ENCODE measurements around the gene SPAG4. TPM values are rescaled to one million over a fixed set of nuclear protein-coding genes. Genes with fewer than 3 reads are reported as not detected.

SPAG4 gene, protein sequence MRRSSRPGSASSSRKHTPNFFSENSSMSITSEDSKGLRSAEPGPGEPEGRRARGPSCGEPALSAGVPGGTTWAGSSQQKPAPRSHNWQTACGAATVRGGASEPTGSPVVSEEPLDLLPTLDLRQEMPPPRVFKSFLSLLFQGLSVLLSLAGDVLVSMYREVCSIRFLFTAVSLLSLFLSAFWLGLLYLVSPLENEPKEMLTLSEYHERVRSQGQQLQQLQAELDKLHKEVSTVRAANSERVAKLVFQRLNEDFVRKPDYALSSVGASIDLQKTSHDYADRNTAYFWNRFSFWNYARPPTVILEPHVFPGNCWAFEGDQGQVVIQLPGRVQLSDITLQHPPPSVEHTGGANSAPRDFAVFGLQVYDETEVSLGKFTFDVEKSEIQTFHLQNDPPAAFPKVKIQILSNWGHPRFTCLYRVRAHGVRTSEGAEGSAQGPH
- polyA plus RNA-seq (ENCODE audit: insufficient read length in 10 of 10), result 1 to 10 TPM; 1.2 to 6.9 (median 2.1) TPM
- long read RNA-seq, donor 1, result 0 reads
- long read RNA-seq, donor 2, result 0 reads
- long read RNA-seq, donor 3, result 0 reads
- long read RNA-seq, donor 4, result 0 reads
- long read RNA-seq, donor 5, result 0 reads
- long read RNA-seq, donor 6, partial matches to known transcripts, result 206 of 240 reads
- long read RNA-seq, donor 6, other reads (novel, unspliced or antisense), result 34 of 240 reads
- long read RNA-seq, donor 7, result 0 reads
- long read RNA-seq, donor 8, result 0 reads
- long read RNA-seq, donor 9, result 0 reads

DNA sequence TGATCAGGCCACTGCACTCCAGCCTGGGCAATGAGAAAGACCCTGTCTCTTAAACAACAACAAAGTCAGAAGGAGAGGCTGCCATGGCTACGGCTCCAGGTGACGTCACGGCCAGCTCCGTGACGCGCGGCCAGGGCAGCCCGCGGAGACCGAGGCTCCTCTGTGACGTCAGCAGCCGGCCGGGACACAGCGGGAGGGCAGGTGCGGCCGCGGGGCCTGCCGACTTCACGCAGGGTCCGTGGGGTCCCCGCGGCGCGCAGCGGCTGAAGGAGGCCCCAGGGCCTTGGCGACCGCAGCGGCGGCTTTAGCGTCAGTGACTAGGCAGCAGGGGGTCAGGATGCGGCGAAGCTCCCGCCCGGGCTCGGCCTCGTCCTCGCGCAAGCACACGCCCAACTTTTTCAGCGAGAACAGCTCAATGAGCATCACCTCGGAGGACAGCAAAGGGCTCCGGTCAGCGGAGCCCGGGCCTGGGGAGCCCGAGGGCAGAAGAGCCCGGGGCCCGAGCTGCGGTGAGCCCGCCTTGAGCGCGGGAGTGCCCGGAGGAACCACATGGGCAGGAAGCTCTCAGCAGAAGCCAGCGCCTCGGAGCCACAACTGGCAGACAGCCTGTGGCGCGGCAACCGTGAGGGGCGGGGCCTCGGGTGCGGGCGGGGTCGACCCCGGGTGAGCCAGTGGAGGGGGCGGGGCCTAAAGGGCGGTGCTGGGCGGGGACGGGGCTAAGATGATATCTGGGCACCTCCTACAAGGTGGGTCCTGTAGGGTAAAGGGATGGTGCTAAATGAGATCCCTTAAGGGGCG lies at the start of gene SPAG4:
SPAG4 (plus strand) TSS at position 163 of the 798 bp plus-strand sequence; CDS start at position 338, 175 bp downstream.
- DNase-seq, result peak; percentile 92 to 99 (median 96)

DNA sequence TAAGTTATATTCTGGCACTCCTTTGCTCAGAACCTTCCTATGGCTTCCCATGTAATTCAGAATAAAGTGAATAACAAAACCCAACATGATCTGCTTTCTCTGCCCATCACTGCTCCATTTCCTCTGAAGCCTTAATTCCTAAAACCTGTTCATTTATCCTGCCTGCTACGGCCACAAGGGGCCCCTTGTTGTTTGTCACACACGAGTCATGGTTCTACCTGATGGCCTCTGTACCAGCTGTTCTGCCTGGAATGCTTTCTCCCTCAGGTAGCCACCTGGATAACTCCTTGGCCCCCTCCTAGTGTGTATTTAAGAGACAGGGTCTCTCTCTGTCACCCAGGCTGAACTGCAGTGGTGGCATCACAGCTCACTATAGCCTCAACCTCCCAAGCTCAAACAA lies 47.0 kb upstream of the SPAG4 start:
- no peak for DNase-seq

DNA sequence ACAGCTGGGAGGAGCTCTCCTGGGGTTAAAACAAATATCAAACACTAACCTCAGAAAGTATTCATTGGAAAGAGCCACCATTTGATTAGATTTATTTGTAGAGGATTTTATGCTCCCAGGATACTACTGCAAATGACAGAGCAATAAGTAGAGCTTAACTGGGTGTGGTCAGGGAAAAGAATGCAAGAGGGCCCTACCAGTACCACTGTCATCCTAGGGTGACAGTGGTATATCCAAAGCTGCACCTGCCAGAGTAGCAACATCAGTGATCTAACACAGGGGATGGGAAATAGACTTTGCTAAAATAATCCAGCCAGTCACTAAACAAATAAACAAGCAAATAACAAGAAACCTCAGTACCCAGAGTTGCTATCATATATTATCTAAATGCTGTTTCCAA lies 44.1 kb upstream of the SPAG4 start:
- DNase-seq, result no peak

DNA sequence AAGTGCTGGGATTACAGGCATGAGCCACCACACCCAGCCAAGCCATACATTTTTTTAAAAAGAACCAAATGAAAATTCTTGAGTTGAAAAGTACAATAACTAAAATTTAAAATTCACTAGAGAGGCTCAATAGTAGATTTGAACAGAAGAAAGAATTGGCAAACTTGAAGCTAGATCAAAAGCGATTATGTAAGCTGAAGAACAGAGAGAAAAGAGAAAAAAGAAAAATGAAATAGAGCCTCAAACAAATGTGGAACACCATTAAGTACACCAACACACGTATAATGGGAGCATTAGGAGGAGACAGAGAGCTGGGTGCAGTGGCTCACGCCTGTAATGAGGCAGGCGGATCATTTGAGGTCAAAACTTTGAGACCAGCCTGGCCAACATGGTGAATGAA lies 42.8 kb upstream of the SPAG4 start:
- DNase-seq, result no peak

DNA sequence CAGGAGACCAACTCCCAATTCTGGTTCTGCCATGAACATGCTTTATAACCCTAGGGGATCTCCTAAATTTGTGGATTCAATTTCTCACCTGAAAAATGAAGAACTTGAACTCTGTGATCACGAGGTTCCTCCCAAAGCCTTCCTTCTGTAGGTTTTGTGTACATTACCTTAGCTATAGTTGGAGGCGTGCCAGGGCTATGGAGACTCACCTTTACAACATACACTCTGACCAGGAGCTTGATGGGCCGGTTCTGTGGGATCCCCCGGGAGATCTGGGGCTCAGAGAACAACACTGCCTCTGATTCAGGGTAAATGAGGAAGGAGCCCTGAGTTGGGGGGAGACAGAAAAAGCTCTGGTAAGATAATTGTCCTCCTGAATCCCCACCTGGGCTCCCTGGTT lies 39.7 kb upstream of the SPAG4 start:
- DNase-seq, result no peak

DNA sequence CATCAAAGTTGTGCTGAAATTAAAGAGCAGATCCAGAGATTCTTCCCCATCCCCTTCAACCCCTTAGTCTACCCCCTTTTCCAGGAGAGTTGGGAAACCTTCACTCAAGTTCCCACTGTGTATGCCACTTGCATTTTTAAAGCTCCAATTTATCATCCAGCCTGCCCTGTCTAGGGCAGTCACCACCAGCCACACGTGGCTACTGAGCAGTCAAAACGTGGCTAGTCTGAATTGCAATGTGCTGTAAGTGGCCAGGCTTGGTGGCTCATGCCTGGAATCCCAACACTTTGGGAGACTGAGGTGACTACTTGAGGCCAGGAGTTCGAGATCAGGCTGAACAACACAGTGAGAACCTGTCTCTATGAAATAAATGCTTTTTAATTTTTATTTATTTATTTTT lies 38.8 kb upstream of the SPAG4 start:
- DNase-seq, result no peak

DNA sequence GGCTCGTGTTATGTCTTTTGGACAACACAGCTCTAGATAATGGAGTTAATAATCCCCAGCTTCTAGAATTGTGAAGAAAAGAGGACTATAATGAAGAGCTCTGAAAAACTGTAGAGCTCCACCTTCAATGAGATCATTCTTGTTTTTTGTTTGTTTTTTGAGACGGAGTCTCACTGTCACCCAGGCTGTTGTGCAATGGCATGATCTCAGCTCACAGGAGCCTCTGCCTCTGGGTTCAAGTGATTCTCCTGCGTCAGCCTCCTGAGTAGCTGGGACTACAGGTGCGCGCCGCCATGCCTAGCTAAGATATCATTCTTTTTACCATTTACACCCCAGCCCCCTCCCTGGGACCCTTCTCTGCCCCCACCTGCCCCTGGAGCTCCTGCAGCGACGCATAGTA lies 37.2 kb upstream of the SPAG4 start:
- DNase-seq, result no peak

DNA sequence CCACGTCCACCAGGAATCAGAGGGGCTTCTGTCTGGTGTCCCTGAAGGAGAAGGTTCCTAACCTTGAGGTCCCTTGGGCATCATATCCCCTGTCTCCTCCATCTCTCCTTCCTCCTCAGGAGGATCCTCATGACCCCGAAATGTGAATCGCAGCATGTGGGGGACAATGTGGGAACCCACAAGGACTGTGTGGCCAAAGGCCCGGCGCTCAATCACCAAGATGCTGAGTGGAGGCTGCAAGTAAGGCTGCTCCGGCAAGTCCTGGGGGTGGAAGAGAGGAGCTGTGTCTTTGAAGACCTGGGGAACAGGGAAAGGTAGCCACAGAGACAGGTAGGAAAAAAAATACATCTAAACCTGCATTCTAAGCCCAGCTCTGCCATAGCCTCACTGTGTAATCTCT lies 36.4 kb upstream of the SPAG4 start:
- DNase-seq, result no peak

DNA sequence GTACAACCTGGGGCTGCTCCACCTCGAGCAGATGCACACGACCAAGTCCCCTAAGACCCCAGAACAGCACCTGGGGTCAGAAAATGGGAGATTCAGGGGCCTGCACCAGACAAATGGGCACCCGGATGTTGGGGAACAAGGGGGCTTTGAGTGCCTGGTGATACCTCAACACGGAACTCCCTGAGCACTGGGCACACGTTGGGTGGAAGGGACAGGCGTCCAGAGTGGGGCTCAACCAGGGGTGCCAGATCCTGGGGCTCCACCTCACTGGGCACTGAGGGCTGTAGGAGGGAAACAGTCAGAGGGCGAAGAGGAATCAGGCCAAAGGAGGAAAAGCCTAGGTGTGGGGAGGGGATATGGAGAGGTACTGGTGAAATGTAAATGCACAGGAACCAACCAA lies 33.5 kb upstream of the SPAG4 start:
- DNase-seq, result no peak

DNA sequence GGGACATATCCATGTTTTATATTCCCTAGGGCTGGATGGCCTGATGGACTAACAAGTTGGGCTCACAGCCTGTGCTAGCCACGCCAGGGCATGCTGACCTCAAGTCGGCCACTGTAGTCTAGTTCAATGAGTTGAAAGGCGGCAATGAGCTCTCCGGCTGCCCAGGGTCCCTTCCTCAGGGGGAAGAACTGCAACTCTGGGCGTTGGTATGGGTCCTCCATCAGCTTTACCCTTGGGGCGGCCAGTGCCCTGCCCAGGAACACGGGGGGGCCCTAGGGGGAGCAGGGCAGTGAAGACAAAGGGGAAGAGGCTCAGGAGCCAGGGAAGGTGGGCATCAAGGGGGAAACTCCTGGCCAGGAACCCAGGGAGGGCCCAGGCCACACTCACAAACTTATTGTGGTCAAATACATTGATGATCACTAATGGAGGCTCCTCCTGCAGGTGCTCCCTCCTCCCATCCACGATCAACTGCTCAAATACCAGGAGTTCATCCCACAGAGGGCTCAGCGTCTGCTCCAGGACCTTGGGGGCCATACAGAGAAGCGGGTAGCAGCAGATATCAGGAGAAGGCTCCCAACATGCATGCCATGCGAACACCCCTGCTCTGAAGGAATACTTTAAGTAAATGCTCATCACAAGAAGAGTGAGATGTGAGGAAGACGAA lies 32.8 kb upstream of the SPAG4 start:
- no peak for DNase-seq

DNA sequence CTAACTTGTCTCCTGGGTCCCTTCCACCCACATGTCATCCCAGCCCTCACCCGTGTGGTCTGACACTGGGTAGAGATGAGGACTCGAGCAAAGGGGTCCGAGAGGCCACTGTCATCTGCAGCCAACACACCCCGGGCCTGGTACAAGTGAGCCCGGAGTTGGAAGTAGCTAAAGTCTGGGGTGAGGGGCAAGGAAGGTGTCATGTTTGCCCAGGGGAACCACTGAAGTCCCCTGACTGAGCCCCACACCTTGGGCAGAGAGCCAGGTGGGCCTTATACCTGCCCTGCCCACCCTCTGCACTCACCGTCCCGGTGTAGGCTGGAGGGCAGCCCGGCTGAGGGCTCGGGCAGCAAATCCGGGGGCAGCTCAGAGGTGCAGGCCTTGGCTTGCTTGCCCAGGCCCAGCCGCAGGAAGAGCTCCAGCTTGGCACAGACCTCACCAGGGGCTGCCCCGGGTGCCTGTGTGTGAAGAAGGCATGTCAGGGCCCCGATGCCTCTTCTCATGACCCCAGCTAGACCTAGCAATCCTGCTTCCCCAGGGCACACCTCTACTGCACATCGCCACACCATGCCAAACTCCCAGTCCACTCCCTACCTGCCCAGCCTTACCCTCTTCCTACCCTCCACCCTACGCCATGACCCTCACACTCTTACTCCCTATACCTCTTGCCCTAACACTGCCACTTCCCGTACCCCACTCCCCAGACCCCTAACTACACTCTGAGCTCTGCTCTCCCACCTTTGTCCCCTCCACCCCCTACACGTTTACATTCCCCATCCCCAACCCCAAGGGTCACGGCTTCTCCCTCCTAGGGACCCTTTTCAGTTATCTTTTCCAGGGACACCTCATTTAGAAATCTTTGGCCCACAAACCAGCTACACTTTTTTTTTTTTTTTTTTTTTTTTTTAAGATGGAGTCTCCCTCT lies 31.7 kb upstream of the SPAG4 start:
- no peak for DNase-seq

DNA sequence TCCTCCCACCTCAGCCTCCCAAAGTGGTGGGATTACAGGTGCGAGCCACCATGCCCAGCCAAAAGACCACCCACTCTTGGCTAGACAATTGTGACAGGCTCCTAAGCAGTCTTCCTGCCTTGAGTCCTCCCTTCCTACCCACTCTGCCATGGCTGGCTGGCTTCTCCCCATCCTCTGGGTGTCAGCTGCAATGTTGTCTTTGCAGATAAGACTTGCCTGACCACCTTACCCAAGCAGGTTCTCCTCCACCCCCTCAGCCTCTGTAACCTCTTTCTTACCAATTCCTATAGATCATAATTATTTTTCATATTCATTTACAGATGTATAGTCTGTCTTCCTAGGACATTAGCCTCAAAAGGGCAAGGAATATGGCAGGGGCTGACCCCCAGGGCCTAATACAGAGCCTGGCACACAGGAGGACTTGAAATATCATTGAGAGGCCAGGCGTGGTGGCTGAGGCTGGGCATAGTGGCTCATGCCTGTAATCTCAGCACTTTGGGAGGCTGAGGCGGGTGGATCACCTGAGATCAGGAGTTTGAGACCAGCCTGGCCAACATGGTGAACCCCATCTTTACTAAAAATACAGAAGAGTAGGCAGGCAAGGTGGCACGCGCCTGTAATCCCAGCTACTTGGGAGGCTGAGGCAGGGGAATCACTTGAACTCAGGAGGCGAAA lies 28.7 kb upstream of the SPAG4 start:
- DNase-seq, result no peak

DNA sequence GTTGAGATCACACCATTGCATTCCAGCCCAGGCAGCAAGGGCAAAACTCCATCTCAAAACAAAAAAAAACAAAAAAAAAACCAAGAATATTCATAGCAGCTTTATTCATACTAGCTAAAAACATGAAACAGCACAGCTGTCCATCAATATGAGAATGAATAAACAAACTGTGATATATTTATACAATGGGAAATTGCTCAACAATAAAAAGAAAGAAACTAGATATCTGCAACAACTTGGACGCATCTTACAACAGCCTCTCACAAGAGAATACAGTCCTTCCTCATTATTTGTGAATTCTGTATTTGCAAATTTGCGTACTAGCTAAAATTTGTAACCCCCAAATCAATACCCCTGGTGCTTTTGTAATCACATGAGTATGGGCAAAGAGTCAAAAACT lies 28.2 kb upstream of the SPAG4 start:
- DNase-seq, result no peak

DNA sequence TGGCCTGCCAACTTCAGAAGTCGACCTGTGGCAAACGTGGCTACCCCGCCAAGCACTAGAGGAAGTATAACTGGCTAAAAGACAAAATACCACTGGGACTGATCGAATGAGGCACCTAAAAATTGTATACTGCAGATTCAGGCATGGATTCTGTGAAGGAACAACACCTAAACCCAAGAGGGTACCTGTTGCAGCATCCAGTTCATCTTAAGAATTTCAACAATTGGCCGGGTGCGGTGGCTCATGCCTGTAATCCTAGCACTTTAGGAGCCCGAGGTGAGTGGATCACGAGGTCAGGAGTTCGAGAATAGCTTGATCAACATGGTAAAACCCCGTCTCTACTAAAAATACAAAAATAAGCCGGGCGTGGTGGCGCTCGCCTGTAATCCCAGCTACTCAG lies 27.2 kb upstream of the SPAG4 start:
- no peak for DNase-seq

DNA sequence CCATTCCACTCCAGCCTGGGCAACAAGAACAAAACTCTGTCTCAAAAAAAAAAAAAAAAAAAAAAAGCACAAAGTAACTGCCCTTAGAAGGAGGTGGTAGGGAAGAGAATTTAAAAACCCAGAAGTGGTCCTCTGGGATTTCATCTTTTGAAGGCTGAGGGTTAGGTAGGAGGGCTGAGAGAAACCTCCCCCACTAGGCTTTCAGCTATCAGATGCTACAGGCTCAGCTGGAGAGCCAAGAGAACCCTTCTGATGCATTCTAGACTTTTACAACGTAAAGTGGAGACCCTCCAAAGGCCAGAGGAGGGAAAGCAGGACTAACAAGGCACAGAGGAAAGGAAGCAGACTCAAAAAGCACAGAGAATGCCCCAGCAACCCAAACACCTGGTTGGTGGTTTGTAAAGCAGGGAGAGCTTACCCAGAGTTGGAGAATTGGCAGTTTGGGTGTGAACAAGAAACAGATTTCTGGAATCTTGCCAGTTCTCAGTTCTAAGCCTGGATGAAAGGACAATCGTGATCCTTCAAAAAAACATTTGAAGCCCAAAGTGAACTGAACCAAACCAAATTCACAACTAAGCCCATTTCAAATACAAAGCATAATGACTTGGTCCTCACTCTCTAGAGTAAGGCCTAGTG lies 23.2 kb upstream of the SPAG4 start:
- no peak for DNase-seq

DNA sequence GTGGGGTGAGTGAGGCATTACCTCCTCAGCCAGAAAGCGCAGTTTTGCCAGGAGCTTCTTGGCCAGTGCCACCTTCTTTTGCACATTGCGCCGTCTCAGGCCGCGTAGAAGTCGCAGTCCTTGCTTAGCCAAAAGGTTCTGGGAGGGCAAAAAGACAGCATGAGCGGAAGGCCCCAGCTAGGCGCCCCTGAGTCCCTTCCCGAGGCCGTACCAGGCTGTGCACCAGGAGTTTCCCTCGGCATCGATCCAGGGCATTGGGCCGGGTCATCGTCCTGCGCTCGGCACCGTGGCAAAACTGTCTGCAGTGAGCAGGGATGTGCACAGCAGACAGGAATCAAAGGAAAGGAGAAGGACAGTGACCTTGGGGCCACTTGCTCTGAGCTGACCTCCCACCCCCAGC lies 20.2 kb upstream of the SPAG4 start:
- DNase-seq, result no peak

DNA sequence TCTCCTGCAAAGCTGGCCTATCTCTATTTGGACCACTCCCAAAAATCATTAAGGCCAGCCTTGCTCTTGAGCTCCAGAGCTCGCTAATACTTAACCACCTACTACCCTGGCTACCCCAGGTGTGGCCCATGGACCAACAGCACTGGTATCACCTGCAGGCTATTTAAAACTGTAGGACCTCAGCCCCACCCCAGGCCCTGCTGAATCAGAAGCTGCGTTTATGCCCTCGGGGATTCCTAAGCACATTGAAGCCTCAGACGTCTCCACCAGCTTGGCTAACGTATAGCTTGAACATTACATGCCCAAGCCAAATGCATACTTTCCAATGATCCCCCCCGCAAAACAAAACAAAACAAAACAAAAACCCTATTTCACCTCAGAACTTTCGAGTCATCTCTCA lies 19.7 kb upstream of the SPAG4 start:
- DNase-seq, result no peak

DNA sequence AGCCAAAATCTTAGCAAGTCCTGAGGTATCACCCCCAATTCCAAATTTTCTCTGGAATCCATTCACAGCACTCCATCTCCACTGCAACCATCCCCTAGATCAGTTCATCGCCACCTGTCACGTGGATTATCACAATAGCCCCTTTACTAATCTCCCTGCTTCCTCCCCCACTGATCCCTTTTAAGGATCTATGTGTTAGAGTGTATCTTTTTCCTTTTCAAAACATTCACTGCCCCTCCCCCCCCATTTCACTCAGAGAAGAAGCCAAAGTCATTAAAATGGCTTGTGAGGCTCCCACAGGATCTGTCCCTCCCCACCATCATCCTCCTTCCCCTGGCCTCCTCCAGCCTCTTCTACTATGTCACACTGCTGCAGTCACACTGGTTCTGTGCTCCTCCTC lies 18.4 kb upstream of the SPAG4 start:
- DNase-seq, result no peak

DNA sequence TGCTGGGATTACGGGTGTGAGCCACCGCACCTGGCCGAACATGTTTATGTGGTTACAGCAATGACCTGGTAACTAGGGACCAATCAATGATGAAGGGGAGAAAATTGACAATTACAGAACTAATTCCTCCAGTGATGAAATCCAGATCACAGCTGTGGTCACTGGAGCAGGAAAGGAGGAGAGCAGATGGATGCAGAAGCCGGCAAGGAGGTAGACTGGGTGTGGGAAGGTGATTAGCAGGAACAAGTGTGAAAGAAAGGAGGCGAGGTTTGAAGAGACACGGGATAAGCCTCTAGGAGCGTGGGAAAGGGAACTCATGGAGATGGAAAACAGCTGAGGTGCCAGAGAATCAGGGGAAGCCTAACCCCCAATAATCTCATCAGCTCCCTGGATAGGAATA lies 17.2 kb upstream of the SPAG4 start:
- no peak for DNase-seq
